ENCODE results near the gene FATE1.

DNA sequence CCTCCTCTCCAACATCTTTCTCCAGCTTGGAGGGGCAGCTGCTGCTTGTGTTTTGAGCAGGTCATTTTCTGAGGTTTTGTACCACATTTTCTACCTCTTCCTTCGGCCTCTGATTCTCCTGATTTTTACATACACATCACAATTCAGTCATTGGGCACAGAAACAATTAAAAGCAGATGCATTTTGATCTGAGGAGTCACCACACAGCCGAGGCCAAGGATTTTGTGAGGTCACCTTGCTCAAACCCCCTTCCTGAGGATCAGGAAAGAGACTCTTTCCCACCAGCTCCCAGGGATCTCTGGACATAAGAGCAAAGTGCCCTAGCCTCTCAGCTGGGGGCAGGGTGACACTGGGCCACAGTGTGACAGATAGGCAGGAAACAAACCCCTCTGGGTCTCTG, 5.4 kb upstream of the FATE1 start:
- TF ChIP-seq, protein P1, sequence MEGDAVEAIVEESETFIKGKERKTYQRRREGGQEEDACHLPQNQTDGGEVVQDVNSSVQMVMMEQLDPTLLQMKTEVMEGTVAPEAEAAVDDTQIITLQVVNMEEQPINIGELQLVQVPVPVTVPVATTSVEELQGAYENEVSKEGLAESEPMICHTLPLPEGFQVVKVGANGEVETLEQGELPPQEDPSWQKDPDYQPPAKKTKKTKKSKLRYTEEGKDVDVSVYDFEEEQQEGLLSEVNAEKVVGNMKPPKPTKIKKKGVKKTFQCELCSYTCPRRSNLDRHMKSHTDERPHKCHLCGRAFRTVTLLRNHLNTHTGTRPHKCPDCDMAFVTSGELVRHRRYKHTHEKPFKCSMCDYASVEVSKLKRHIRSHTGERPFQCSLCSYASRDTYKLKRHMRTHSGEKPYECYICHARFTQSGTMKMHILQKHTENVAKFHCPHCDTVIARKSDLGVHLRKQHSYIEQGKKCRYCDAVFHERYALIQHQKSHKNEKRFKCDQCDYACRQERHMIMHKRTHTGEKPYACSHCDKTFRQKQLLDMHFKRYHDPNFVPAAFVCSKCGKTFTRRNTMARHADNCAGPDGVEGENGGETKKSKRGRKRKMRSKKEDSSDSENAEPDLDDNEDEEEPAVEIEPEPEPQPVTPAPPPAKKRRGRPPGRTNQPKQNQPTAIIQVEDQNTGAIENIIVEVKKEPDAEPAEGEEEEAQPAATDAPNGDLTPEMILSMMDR (IDR thresholded peaks at IDR 0.05; ENCODE audit: poor library complexity, severe bottlenecking), result no peak
- TF ChIP-seq TAF1 (IDR thresholded peaks at IDR 0.05; ENCODE audit: low read depth) (no peak), POLR2AphosphoS5 (IDR thresholded peaks at IDR 0.05) (no peak), SMC3 (conservative IDR thresholded peaks at IDR 0.05; ENCODE audit: poor library complexity) (no peak)
- TF ChIP-seq, protein P2, sequence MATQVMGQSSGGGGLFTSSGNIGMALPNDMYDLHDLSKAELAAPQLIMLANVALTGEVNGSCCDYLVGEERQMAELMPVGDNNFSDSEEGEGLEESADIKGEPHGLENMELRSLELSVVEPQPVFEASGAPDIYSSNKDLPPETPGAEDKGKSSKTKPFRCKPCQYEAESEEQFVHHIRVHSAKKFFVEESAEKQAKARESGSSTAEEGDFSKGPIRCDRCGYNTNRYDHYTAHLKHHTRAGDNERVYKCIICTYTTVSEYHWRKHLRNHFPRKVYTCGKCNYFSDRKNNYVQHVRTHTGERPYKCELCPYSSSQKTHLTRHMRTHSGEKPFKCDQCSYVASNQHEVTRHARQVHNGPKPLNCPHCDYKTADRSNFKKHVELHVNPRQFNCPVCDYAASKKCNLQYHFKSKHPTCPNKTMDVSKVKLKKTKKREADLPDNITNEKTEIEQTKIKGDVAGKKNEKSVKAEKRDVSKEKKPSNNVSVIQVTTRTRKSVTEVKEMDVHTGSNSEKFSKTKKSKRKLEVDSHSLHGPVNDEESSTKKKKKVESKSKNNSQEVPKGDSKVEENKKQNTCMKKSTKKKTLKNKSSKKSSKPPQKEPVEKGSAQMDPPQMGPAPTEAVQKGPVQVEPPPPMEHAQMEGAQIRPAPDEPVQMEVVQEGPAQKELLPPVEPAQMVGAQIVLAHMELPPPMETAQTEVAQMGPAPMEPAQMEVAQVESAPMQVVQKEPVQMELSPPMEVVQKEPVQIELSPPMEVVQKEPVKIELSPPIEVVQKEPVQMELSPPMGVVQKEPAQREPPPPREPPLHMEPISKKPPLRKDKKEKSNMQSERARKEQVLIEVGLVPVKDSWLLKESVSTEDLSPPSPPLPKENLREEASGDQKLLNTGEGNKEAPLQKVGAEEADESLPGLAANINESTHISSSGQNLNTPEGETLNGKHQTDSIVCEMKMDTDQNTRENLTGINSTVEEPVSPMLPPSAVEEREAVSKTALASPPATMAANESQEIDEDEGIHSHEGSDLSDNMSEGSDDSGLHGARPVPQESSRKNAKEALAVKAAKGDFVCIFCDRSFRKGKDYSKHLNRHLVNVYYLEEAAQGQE (IDR thresholded peaks at IDR 0.05; ENCODE audit: borderline replicate concordance), result no peak
